ENCODE results near the gene BMP7.

GRCh38 chr20:57185188-57185743 lies 81.2 kb downstream of the BMP7 start:
- TF ChIP-seq POLR2AphosphoS5 (IDR thresholded peaks at IDR 0.05) (no peak), CTCF (IDR thresholded peaks at IDR 0.05) (no peak)

Measured in sigmoid colon (tissue), 4 donors.